NCI-H1436 treated with DMSO at 0.1 percent for 48 hours (cell line): Measurements from ENCODE around the gene DMXL1.

ENCODE experiments used
- DNase-seq: peaks from one replicate; lab custom pipeline; 2025; lab: John Stamatoyannopoulos, UW

DMXL1 gene

DNA sequence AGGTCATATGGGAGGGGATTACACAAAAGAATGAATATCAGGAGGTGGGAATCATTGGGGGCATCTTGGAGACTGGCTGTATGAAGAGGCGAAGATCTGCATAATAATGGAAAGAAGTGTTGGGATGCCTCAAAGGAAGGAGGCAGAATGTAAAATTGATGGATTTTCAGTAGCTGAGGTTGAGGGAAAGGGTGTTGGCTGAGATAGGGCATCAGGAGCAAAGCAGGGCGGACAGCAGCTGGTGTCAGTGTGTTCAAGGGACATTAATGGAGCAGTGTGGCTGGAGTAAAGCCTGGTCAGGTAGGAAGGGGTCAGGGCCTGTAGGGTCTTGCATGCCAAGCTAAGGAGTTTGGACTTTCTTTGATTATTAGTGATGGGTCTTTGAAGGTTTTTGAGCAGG, 219.7 kb downstream of the DMXL1 start:
- DNase-seq, result no peak

DNA sequence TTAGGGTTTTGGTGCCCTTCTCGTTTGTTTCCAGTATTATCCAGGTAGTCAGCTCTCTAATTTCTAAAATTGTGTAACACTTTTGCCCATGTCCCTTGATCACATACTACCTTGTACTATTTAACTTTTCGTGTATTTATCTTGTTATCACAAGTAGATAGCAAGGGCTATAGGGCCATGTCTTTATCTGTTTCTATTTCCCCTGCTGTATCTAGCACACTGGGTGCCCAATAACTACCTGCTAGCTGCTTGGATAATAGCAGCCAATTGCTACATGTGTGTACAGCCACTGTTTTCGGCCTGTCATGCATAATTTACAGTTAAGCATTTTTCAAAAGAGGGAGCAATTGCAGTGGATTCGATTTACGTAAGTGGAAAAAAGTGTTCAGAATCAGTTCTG, 220.2 kb downstream of the DMXL1 start:
- no peak for DNase-seq

DNA sequence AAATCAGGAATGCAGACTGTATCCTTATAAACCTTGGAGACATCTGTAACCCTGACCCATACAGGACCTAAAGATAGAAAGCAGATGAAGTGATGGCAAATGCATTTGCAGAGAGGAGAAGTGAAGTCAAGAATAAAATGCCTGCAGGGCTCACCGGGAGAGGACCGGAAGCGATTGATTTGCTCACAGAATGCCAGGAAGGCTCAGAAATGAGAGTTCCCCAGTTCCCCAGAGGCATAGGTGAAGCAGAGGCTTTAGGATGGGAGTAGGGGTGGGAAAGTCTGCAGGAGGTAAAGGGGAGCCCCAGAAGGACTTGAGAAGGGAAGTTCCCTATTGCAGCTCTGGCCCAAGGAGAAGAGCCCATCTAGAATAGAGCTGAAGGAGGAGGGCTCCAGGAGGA, 221.0 kb downstream of the DMXL1 start:
- no peak for DNase-seq

DNA sequence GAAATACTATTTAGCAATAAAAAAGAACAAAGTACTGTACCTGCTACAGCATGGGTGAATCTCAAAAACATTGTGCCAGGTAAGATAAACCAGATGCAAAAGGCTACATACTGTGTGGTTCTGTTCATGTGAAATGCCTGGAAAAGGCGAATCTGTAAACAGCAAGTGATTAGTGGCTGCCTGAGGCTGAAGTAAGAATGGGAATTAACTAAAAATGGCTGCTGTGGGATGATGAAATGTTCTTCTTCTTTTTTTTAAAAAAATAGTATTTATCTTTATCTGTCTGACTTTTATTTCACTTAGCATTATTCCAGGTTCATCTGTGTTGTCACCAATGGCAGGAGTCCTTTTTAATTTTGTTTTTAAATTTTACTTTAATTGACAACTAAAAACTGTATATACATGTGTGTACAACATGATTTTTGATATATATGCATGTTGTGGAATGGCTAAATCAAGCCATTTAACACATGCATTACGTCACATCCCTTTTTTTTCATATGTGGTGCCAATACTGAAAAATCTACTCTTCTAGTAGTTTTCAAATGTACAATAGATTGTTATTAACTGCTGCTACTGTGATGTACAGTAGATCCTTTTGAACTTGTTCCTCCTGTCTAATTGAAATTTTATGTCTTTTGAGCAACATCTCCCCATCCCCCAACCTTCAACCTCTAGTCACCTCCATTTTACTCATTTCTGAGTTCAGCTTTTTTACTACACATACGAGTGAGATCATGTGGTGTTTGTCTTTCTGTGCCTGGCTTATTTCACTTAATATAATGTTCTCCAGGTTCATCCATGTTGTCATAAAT, 222.0 kb downstream of the DMXL1 start:
- DNase-seq, result no peak

DNA sequence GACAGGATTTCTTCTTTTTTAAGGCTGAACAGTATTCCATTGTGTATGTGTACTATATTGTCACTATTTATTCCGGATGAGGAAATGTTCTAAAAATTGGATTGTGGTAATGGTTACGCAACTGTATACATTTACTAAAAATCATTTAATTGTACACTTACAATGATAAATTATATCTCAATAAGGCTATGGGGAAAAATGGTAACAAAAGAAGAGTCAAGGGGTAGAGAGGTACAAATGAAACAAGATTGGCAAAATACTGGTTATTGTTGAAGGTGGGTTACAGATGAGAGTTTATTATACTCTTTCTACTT, 222.6 kb downstream of the DMXL1 start:
- DNase-seq, result no peak
